ENCODE results near the gene DIP2B.

Gene DIP2B

DNA sequence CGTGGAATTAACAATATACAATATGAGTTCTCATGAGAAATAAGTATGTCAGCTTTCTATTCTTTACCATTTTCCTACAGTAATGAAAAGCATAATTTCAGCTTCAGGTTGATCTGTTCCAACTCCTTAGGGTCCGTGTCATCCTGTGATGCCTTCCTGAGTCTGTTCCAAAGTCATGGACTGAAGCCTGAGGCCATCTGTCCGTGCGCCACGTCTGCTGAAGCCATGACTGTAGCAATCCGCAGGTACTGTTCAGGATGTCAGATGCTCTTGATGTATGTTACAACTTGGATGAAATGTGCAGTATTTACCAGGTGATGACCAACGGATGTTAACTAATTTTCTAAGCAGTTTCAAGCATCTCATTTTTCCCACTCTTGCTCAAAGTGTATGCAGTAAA, 192.1 kb downstream of the DIP2B start:
- Histone ChIP-seq H3K4me1 (no peaks in the 10 kb centered on the region), H3K9me3 (ENCODE audit: control insufficient read depth, low read length) (no peaks in the 10 kb centered on the region), H3K4me3 (ENCODE audit: low read depth, low read length) (no peak overlapping the region), H3K27me3 (ENCODE audit: control insufficient read depth, insufficient read depth, low read length) (no peaks in the 10 kb centered on the region), H3K27ac (no peak overlapping the region), H2AFZ (no peak overlapping the region), H3K79me2 (no peaks in the 10 kb centered on the region), H3K4me2 (ENCODE audit: low read length) (no peak overlapping the region), H3K9ac (no peak overlapping the region), H3K36me3 (ENCODE audit: control insufficient read depth, insufficient read depth, low read length) (no peaks in the 10 kb centered on the region)
- TF ChIP-seq, protein P1, sequence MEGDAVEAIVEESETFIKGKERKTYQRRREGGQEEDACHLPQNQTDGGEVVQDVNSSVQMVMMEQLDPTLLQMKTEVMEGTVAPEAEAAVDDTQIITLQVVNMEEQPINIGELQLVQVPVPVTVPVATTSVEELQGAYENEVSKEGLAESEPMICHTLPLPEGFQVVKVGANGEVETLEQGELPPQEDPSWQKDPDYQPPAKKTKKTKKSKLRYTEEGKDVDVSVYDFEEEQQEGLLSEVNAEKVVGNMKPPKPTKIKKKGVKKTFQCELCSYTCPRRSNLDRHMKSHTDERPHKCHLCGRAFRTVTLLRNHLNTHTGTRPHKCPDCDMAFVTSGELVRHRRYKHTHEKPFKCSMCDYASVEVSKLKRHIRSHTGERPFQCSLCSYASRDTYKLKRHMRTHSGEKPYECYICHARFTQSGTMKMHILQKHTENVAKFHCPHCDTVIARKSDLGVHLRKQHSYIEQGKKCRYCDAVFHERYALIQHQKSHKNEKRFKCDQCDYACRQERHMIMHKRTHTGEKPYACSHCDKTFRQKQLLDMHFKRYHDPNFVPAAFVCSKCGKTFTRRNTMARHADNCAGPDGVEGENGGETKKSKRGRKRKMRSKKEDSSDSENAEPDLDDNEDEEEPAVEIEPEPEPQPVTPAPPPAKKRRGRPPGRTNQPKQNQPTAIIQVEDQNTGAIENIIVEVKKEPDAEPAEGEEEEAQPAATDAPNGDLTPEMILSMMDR (IDR thresholded peaks at IDR 0.05), result no peak

DNA sequence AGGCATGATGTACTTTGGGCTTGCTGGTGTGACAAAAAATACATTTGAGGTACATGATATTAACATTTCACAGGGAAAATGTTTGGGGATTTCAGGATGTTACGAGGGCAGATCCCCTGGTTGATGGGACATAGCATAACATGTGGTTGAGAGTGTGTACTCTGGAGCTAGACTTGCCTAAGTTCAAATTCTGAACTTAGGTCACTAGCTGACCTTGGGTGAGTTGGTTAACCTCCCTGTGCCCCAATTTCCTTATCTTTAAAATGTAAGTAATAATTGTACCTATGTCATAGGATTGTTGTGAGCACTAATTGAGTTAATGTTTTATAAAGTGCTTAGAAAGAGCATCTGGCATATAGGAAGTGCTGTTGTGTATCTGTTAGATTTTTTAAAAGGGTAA, 194.4 kb downstream of the DIP2B start:
- H3K4me3 ChIP-seq (ENCODE audit: low read depth, low read length), result no peak overlapping the region
- no peaks in the 10 kb centered on the region for H3K79me2 ChIP-seq
- no peaks in the 10 kb centered on the region for H3K27me3 ChIP-seq (ENCODE audit: control insufficient read depth, insufficient read depth, low read length)
- H3K36me3 ChIP-seq (ENCODE audit: control insufficient read depth, insufficient read depth, low read length), result no peaks in the 10 kb centered on the region
- H3K9ac ChIP-seq, result no peak overlapping the region
- no peaks in the 10 kb centered on the region for H3K4me1 ChIP-seq
- no peak overlapping the region for H3K4me2 ChIP-seq (ENCODE audit: low read length)
- H2AFZ ChIP-seq, result no peak overlapping the region
- no peaks in the 10 kb centered on the region for H3K9me3 ChIP-seq (ENCODE audit: control insufficient read depth, low read length)
- TF ChIP-seq, protein P1 (IDR thresholded peaks at IDR 0.05), result no peak
- no peak overlapping the region for H3K27ac ChIP-seq

DNA sequence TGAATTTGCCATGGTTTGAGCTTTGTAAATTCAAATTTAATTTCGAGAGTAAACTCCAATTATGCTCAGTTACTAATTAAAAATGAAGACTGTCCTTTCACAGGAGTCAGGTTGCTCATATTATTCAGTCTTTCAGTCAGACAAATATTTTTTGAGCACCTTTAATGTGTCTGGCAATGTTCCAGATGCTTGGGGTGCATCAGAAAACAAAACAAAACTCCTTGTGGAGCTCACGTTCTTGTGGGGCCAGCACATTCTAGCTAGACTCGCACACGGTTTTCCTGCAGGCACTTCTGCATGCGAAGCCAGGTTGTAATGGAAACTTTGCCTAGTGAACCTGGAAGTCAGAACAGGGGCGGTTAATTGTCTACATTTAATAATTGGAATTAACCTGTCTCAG, 195.2 kb downstream of the DIP2B start:
- H2AFZ ChIP-seq, result no peak overlapping the region
- no peaks in the 10 kb centered on the region for H3K79me2 ChIP-seq
- no peaks in the 10 kb centered on the region for H3K4me1 ChIP-seq
- no peak overlapping the region for H3K27ac ChIP-seq
- H3K4me3 ChIP-seq (ENCODE audit: low read depth, low read length), result no peak overlapping the region
- TF ChIP-seq, protein P1 (IDR thresholded peaks at IDR 0.05), result no peak
- no peak overlapping the region for H3K4me2 ChIP-seq (ENCODE audit: low read length)
- no peaks in the 10 kb centered on the region for H3K36me3 ChIP-seq (ENCODE audit: control insufficient read depth, insufficient read depth, low read length)
- H3K27me3 ChIP-seq (ENCODE audit: control insufficient read depth, insufficient read depth, low read length), result no peaks in the 10 kb centered on the region
- no peaks in the 10 kb centered on the region for H3K9me3 ChIP-seq (ENCODE audit: control insufficient read depth, low read length)
- no peak overlapping the region for H3K9ac ChIP-seq

DNA sequence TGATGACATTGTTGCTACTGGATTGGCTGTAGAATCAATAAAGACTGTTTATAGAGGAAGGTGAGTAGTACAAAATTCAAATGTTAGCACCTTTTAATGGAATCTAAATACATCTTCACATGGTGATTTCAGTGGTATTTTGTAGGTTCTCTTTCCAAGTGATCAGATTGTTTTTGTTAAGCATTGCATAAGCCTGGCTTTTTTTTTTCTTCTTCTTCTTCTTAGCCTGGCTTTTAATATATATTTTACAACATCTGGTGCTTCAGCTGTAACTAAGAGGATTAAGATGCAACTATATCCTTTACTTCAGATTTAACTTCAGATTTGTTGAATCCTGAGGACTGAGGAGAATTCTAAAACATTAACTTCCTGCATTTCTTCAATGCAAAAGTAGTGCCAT, 201.8 kb downstream of the DIP2B start:
- H3K9ac ChIP-seq, result no peak overlapping the region
- peaks cover 6% of the 10 kb centered on the region for H3K4me1 ChIP-seq
- H3K4me3 ChIP-seq (ENCODE audit: low read depth, low read length), result no peak overlapping the region
- H3K27ac ChIP-seq, result no peak overlapping the region
- H3K36me3 ChIP-seq (ENCODE audit: control insufficient read depth, insufficient read depth, low read length), result no peaks in the 10 kb centered on the region
- no peak overlapping the region for H3K4me2 ChIP-seq (ENCODE audit: low read length)
- no peaks in the 10 kb centered on the region for H3K79me2 ChIP-seq
- no peaks in the 10 kb centered on the region for H3K9me3 ChIP-seq (ENCODE audit: control insufficient read depth, low read length)
- H3K27me3 ChIP-seq (ENCODE audit: control insufficient read depth, insufficient read depth, low read length), result no peaks in the 10 kb centered on the region
- H2AFZ ChIP-seq, result no peak overlapping the region
- TF ChIP-seq, protein P1 (IDR thresholded peaks at IDR 0.05), result no peak

DNA sequence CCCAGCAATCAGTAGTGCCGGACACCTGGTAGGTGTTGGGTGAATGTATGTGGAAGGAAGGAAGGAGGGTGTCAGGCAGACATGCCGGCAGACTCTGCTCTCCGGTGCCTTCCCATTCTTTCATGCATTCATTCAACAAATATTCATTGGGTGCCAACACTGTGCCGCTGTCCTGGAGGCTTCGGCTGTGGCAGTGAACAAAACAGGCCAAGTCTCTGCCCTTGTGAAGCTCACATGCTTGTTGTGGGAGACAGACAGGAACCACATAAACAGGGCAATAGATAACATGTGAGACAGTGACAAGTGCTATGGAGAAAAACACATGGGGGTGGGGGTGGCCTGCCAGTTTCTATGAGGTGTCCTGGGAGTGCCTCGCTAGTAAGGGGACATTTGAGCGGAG, 202.6 kb downstream of the DIP2B start:
- peaks cover 6% of the 10 kb centered on the region for H3K4me1 ChIP-seq
- no peak overlapping the region for H3K4me2 ChIP-seq (ENCODE audit: low read length)
- no peak overlapping the region for H3K27ac ChIP-seq
- no peak overlapping the region for H3K9ac ChIP-seq
- no peaks in the 10 kb centered on the region for H3K9me3 ChIP-seq (ENCODE audit: control insufficient read depth, low read length)
- no peaks in the 10 kb centered on the region for H3K36me3 ChIP-seq (ENCODE audit: control insufficient read depth, insufficient read depth, low read length)
- H2AFZ ChIP-seq, result no peak overlapping the region
- H3K79me2 ChIP-seq, result no peaks in the 10 kb centered on the region
- no peaks in the 10 kb centered on the region for H3K27me3 ChIP-seq (ENCODE audit: control insufficient read depth, insufficient read depth, low read length)
- no peak overlapping the region for H3K4me3 ChIP-seq (ENCODE audit: low read depth, low read length)
- TF ChIP-seq, protein P1 (IDR thresholded peaks at IDR 0.05), result no peak

Data from parathyroid adenoma (tissue), 2 donors.